ENCODE results near the gene VEPH1.
"Not testable (repeated sequence)": the region's sequence is repeated elsewhere in the genome, so short reads cannot be mapped to it uniquely, and the experiment has no call there.

Gene VEPH1

DNA sequence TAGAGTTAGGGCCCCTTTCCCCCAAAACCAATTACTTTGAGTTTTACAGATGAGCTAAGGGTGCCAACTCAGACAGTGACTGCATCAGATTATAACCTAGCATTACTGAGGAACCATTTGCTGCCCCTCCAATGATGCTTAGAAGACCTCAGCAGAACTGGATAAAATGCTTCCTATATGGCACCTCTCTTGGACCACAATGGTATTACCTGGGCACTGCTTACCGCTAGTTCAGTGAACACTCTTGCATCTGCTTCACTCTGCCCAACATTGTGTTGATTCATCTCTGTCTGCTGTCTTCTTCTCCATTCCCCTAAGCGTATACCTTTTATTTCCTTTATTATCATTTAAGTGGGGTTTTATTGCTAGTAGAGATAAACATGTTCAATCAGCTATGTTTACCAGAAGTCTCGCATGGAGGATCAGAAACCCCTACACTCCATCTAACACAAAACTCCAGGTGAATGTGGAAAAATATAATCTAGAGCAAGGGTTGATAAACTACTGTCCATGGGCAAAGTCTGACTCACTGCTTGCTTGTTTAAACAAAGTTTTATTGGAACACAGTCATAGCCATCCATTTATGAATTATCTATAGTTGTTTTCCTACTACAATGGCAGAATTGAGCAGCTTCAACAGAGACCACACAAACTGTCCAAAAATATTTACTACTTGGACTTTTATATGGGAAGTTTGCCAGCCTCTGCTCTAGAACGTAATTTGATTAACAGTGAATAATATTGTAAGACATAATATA lies 166.8 kb downstream of the VEPH1 start:
- DNase-seq, result peak; percentile 33

DNA sequence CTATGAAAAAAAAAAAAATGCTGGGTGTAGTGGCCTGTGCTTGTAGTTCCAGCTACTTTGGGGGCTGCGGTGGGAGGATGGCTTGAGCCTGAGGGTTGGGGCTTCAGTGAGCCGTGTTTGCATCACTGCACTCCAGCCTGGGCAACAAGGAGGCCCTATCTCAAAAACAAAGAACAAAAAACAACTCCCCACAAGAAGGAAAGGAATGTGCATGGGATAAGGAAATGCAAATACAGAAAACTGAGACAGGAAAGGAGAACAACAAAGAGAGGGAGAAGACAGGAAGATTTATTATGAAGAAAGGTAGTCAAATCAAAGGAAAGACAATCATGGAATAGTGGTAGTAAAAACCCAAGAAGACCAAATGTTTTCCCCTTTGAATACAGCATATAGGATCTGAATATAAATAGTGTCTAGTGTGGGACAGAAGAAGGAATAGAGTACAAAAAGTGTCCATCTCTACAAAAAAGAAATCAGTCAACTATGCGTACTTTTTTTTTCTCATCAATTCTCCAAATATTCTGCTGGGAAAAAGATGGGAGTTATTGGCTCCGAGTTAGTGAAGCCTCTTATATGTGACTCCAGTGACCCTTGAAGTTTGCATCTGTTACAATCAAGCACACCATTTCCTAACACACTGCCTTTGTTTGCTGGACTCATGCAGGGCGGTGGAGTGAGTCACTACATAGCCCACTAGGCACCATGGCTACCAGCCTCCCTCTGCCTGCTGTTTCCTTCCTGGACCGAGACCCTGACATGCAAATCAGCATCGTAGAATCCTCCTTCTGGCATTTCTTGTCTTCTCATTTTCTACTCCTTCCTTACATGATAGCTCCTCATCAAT lies 167.8 kb downstream of the VEPH1 start:
- peak; percentile 92 for DNase-seq

DNA sequence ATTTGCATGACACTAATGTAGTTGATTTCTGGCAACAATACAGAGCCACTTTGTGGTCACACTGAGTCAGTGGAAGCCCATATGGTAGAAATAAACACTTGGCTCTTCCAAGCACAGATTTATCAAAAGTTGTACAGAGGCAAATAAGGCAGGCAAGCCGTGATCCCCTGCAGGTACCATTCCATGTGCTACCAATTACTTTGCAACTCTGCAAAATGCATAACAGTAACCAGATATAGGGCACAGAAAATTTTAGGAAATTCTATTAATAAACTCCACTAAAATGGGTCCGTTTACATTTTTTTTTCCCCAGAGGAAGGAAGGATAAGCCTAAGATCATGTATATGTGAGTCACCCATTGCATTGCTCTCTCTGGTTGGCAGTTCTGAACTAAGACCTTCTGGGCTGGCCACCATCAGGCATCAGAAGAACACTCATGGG lies 169.6 kb downstream of the VEPH1 start:
- DNase-seq, result no peak

DNA sequence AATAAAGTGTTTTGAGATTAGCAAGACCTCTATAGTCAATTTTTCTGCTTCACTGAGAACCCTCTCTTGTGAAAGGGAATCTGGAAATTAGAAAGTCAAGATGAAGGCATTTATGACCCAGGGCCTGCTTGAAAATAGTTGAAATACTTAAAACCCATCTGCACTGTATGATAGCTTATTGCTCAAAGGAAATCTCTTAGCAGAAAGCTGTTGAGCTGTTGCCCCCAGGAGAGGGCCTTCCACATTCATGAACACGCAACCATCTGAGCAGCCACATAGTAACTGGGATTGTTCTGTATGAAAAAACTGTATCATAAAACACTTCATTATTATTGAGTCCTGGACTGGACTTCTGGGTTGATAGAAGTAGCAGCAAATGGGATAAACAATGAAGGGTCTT lies 173.0 kb downstream of the VEPH1 start:
- no peak for DNase-seq

DNA sequence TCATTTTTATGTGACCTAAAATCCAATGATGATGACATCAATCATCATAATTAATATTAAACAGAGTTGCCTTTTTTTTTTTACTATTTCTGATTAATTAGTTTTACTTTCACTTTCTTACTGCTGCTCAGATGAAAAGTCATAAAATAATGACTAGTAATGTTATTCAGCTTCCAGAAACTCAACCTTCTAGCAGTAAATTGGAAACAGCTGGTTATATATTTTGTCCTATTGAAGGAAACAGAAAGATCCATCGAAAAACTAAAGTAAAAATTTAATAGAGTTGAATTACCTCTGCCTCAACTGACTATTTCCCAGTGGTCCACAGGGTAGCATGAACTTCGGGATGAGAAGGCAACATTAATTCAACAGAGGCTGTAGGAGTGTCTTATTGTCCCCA lies 173.7 kb downstream of the VEPH1 start:
- DNase-seq, result no peak

DNA sequence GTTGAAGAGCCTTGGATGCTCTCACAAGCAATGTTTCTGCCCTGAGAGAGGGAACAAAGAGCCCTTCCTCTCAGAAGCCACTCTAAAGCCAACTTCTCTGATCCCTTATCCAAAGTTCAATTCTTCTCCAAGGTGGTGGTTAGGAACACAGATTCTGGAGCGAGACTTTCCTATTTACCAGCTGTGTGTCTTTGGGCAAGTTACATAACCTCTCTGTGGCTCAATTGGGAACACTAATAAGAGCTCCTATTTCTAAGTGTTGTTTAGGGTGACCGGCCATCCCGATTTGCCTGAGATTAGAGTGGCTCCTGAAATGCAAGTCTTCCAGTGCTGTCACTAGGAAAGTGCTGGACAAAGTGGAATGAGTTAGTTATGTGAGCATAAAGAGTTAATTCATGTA lies 175.4 kb downstream of the VEPH1 start:
- DNase-seq, result no peak

DNA sequence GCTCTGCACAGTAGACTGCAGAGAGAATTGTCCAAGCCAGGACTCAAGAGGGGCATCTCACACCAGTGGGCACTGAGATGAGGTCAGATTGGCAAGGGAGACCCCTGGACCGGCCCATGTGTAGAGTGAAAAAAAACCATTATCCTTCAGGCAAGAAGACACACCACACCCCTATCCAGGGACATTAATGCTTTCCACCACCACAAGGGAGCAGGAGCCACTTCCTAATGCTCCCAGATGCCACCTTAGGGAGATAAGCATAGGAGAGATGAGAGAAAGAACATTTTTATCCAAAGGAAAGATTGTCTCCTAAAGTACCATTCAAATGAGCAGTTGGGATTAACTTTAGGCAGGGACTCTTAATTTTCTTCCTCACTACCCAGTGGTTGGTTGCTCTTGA lies 176.2 kb downstream of the VEPH1 start:
- DNase-seq, result no peak

DNA sequence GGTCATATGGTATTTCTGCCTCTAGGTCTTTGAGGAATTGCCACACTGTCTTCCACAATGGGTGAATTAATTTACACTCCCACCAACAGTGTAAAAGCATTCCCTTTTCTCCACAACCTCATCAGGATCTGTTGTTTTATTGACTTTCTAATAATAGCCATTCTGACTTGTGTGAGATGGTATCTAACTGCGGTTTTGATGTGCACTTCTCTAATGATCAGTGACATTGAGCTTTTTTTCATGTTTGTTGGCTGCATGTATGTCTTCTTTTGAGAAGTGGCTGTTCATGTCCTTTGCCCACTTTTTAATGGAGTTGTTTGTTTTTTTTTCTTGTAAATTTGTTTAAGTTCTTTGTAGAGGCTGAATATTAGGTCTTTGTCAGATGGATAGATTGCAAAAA lies 178.3 kb downstream of the VEPH1 start:
- DNase-seq, result not testable (repeated sequence)

DNA sequence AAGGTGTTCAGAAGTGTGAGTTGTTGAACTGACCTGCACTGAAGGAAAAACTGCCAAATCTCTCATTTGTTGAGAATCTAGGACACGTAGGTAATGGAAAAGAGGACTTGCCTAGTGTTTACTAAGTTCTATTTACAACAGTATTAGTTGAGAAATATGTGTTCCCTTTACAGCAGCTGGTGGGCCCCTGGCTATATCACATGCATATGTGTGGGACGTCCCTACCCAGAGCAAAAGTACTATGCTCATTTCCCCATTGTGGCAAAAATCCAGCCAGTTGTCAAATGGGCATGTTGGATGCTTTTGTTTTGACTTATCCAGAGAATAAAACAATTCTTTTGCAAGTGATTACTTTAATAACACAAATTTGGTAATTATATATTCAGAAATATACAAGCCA lies 179.9 kb downstream of the VEPH1 start:
- DNase-seq, result no peak

DNA sequence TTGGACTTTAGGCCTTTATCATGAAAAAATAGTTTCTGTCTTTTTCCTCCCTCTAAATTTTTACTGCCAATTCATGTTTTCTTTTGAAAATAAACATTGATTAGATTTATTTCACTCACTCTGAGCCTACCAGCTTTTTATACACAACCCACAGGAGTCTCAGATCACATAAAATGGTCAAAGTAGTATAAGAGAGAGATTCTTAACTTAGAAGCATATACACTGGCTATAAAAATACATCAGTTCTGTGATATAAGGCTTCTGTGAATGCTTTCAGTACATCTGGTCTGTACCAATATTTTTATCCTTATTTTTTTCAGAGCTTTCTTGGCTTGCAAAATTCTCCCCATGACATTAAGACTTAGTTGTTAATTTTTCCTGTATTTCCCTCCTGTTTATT lies 183.5 kb downstream of the VEPH1 start:
- no peak for DNase-seq

DNA sequence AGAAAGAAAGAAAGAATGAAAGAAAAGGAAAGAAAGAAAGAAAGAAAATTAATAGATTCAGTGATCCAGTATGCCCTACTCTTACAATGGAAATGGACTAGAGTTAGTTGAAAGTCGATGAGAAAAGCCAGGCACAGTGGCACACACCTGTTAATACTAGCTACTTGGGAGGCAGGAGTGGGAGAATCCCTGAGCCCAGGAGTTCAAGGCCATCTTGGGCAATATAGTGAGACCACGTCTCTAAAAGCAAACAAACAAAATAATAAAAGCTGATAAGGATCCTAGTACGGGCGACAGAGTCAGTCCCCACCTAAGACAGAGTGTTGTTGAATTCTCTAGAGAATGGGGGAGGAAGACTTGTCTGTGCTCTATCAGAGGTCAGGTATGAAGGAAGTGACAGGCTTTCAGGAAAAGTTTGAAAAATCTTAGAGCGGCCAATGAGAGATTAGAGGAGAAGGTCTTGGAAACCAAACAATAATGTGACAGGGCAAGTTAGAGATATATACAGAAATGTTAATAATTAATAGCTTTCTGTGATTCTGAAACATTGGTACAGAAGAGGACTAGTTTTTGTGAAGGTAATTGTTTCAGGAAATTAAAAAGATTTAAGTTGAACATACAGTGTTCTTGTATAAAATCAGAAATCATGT lies 184.5 kb downstream of the VEPH1 start:
- DNase-seq, result no peak

DNA sequence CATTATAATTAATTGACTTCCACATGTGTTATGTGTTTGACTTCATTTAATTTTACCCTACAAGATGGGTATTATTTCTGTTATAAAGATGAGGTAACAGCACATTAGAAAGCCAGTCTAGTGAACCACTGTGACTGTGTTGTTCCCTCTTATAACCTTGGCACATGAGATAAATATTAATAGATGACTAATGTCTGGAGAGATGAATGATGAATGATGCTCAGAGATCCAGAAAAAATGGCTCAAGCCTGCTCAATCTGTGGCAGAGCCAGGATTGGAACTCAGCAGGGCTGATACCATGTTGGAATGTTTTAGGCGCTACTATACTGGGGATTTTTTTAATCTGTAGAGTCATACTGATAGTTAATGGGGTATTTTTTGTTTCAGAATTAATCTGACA lies 185.3 kb downstream of the VEPH1 start:
- no peak for DNase-seq

DNA sequence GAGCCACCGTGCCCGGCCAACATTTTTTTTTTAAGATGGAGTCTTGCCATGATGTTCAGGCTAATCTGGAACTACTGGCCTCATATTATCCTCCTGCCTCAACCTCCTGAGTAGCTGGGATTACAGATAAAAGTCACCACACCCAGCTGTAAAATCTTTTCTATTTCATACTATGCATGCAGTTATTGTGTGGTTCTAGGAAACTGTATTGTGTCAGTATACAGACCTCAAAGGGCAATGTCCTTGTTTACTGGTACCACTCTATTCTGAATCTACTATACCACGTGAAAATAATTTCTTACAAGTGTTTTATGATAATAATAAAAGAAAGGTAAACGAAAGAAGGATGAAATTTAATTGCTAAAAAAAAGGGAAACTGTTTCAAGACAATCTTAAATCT lies 190.0 kb downstream of the VEPH1 start:
- DNase-seq, result no peak

DNA sequence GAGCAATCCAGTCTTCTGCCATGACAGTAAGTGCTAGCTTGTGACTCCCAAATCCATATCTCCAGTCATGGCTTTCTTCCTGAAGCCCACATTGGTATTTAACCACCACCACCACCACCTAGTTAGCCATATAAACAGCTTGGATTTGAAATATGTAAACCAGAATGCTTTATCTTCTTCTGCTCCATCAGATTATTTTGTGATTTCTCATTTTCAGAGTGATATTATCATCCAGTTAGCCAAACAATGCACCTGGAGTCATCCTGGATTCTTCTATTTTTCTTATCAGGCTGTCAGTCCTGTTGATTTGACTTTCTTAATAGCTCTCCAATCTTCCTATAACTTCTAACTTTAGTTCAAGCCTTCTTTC lies 190.9 kb downstream of the VEPH1 start:
- no peak for DNase-seq

DNA sequence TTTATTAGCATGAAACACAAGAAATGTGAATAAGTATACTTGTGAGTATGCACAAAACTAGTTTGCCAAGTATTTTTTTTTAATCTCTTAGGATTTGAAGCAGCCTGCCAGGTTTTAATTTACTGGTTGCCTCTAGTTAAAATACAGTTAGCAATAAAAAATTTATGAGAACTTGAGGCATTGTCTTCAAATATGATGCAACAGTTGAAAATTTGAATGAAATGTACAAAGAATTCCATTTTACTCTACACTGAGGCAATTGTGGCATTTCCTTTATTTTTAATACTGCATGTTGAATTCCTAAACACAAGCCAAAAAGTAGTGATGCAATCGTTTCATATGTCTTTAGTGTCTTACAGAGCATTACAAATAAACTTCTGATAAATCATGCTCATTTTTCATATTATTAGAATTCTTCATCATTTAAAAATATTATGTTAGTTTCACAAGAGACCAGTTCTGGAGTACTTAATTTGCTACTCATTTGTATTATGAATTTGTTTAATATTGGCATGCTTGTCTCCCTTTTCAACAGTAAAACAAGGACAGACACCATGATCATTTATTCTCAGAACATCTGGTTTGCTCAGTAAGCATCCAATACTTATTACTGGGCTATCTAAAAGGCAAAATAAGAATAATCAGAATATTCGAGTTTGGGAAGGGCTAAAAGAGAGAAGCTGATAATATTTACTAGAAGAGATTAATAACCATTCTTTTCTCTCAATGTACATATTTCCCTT lies 191.4 kb downstream of the VEPH1 start:
- no peak for DNase-seq

DNA sequence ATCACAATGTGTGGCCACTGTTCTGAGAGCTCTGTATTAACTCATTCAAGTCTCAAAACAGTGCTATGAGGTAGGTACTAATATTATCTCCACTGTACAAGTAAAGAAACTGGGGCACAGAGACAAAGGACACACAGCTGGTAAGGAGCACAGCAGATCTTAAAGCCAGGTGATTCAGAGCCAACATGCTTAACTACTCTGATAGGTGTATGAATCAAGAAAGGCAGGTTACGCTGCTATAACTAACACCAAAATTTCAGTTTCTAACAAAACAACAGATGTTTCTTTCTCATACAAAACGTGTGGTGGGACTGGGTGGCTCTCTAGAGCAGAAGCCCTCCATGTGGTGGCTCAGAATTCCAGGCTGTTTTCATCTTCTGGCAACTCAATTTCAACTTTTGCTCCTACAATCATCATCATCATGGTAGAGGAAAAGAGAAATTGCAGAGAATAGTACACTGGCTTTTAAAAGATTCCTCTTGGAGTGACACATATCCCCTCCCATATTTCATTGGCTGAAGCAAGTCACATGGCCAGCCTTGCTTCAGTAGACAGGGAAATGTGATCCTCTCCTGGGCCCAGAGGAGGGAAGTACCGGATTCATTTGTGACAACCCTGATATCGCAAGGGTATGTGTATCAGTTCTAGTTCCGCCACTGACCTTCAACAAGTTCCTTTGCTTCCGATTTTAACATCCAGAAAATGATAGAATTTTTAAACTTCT lies 192.7 kb downstream of the VEPH1 start:
- DNase-seq, result no peak

DNA sequence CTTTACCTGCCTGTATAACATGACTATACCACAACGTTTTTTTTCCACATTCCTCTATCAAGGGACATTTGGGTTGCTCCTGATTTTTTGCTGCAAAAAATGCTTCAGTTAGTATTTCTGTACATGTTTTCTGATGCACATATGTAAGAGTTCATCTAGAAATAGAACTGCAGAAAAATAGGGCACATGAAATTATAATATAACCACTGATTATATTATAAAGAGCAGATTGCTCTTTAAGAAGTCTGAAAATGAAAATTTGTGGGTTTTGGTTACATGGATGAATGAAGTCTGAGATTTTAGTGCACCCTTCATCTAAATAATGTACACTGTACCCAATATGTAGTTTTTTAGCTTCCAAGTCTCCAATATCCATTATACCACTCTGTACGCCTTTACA lies 196.7 kb downstream of the VEPH1 start:
- DNase-seq, result no peak

DNA sequence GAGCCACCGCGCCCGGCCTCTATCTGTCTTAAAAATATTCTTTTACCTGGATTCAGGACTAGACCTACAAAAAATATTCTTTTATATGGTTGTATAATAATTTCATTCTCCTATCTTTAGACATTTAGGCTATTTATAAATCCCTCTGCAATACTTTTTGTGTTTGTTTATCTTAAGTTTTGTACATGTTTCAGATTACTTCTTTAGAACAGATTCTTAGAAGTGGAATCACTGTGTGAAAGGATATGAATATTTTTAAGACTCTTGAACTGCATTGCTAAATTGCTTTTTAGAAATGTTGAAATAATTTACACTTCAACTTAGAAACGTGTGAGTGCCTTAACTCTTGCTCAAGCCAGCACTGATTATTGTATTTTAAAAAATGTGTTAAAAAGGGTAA lies 197.8 kb downstream of the VEPH1 start:
- DNase-seq, result no peak

DNA sequence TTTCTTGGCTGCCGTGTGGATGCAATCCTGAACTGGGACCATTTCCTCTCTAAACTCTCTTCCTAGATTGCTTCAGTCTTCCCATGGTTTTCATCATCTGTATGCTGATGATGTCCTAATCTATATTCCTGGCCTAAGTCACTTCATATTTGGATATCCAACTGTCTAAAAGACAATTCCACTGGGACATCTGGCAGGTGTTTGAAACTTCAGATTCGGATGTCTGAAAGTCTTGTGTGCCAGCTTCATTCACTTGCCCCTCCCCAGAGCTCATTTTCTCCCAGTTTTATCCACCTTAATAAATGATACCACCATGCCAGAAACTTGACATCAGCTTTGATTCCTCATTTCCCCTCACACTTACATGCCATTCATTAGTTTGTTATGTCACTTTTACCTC lies 201.5 kb downstream of the VEPH1 start:
- no peak for DNase-seq

DNA sequence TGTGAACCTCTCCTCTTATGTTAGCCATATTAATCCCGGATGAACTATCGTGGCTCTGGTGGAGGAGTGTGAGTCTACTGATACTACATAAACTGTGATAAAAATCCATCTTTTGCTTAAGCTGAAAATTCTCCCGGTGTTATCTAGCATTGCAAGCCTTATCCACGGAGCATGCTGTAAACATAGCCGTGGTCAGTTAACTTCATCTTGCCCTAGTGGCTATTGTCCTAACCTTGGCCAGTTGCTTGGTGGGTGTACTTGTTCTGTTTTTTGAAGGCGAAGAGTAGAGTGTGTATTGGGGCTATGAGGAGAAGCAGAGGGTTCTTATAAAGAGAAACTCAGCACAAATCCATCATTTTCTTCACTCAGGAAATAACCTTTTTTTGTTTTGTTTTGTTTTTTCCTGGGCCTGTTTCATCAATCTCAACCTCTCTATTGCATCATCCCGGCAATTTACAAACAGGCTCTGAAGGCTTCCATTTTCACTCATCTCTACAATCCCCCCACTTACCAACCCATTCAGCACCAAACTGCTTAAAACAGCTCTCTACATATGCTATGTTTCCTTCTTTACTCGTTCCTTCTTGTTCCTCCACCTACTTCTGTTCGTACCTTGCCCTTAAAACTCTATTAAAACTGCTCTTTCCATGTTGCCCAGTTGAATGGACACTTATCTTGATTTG lies 202.1 kb downstream of the VEPH1 start:
- DNase-seq, result no peak

DNA sequence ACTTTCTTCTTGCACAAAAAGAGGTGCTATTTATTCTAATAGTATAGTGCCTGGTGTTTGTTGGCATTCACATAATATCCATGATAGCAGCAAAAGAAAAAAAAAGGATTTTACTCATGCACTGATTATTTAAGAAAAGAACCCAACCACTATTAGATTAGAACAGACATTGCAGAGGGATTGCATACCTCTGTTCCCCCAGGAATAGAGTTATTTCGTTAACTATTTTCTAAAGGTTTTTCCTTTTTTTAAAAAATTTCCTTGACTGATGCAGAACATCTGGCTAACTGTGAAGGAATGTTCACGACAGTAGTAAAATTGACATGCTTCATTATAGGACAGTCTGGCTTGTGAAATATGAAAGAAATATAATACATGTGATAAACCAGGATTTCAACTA lies 203.1 kb downstream of the VEPH1 start:
- DNase-seq, result no peak

DNA sequence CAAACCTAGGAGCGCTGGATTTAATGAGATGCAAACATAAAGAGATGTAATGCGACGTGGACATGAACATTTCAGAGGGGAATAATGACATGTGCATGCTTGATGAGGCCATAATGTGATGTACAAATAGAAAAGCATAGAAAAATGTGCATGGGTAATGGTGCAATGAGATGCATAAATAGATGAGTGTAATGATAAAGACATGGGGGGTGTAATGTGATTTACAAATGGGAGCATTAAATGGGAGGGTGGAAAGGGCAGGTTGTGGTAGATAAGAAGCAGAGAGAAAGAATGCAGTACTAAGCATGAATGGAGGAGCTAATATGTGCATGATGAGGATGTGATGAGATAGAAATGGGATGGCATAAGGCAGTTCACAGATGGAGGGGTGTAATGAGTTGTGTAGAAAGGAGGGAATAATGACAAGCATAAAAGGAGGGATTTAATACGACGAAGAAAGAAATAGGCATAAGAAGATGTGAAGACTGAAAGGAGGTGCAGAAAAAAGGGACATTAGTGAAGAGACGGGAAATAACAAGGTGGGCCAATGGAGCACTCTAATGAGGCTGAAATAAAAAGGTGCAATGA lies 205.8 kb downstream of the VEPH1 start:
- DNase-seq, result peak; percentile 14

Measured in NCI-H69 (cell line).